Measurements from ENCODE around the gene TYW1B. TPM values are rescaled to one million over a fixed set of nuclear protein-coding genes. Genes with fewer than 3 reads are reported as not detected.
A peak's percentile ranks its signal among the peaks of the same experiment; 100 is the strongest.
"Not testable (repeated sequence)": the region's sequence is repeated elsewhere in the genome, so short reads cannot be mapped to it uniquely, and the experiment has no call there.

Gene TYW1B
- total RNA-seq, 2 donors from 2014 or later: 2.0 to 2.9 TPM

- not testable (repeated sequence) for H3K27ac Mint-ChIP-seq; H3K9me3 Mint-ChIP-seq; ATAC-seq (replicated peaks); H3K4me1 Mint-ChIP-seq; H3K27me3 Mint-ChIP-seq; H3K36me3 Mint-ChIP-seq (ENCODE audit: low read depth); H3K4me3 Mint-ChIP-seq
These were observed 37.3 kb downstream of the TYW1B start for GRCh38 chr7:72790698-72791060.

GRCh38 chr7:72790048-72790697 is 37.8 kb downstream of the TYW1B start:
- H3K9me3 Mint-ChIP-seq; ATAC-seq (replicated peaks); H3K27me3 Mint-ChIP-seq; H3K4me1 Mint-ChIP-seq; H3K4me3 Mint-ChIP-seq; H3K36me3 Mint-ChIP-seq (ENCODE audit: low read depth); H3K27ac Mint-ChIP-seq: not testable (repeated sequence)

GRCh38 chr7:72785166-72785955 is 42.6 kb downstream of the TYW1B start:
- no peaks in the 10 kb centered on the region for H3K36me3 Mint-ChIP-seq (ENCODE audit: low read depth)
- no peak overlapping the region for H3K4me3 Mint-ChIP-seq
- no peaks in the 10 kb centered on the region for H3K27me3 Mint-ChIP-seq
- ATAC-seq (replicated peaks): no peak
- no peaks in the 10 kb centered on the region for H3K4me1 Mint-ChIP-seq
- no peaks in the 10 kb centered on the region for H3K9me3 Mint-ChIP-seq
- no peak overlapping the region for H3K27ac Mint-ChIP-seq

- not testable (repeated sequence) for H3K27me3 Mint-ChIP-seq; H3K9me3 Mint-ChIP-seq; H3K4me1 Mint-ChIP-seq; H3K27ac Mint-ChIP-seq; H3K36me3 Mint-ChIP-seq (ENCODE audit: low read depth); H3K4me3 Mint-ChIP-seq; ATAC-seq (replicated peaks)
These were observed 44.2 kb downstream of the TYW1B start for GRCh38 chr7:72783601-72784370.

GRCh38 chr7:72781631-72782030 is 46.4 kb downstream of the TYW1B start:
- Mint-ChIP-seq H3K27ac (peak overlapping the region; percentile 49), H3K9me3 (no peaks in the 10 kb centered on the region), H3K27me3 (no peaks in the 10 kb centered on the region), H3K4me3 (no peak overlapping the region), H3K4me1 (no peaks in the 10 kb centered on the region), H3K36me3 (ENCODE audit: low read depth) (peaks cover 9% of the 10 kb centered on the region)
- no peak for ATAC-seq (replicated peaks)

- Mint-ChIP-seq H3K4me1 (no peaks in the 10 kb centered on the region), H3K27me3 (no peaks in the 10 kb centered on the region), H3K36me3 (ENCODE audit: low read depth) (peaks cover 10% of the 10 kb centered on the region), H3K4me3 (no peak overlapping the region), H3K27ac (peak overlapping the region; percentile 49), H3K9me3 (no peaks in the 10 kb centered on the region)
- ATAC-seq (replicated peaks): no peak
These were observed 46.8 kb downstream of the TYW1B start for GRCh38 chr7:72781161-72781560.

GRCh38 chr7:72780289-72780894 is 47.6 kb downstream of the TYW1B start:
- not testable (repeated sequence) for H3K4me3 Mint-ChIP-seq; H3K9me3 Mint-ChIP-seq; H3K27ac Mint-ChIP-seq; H3K27me3 Mint-ChIP-seq; ATAC-seq (replicated peaks); H3K4me1 Mint-ChIP-seq
- peaks cover 17% of the 10 kb centered on the region for H3K36me3 Mint-ChIP-seq (ENCODE audit: low read depth)

GRCh38 chr7:72777167-72777566 is 50.8 kb downstream of the TYW1B start:
- ATAC-seq (replicated peaks): not testable (repeated sequence)
- peaks cover 41% of the 10 kb centered on the region for H3K36me3 Mint-ChIP-seq (ENCODE audit: low read depth)

GRCh38 chr7:72772627-72773026 is 55.4 kb downstream of the TYW1B start:
- not testable (repeated sequence) for H3K27me3 Mint-ChIP-seq; H3K9me3 Mint-ChIP-seq; H3K4me1 Mint-ChIP-seq; H3K27ac Mint-ChIP-seq; ATAC-seq (replicated peaks); H3K4me3 Mint-ChIP-seq
- peaks cover 43% of the 10 kb centered on the region for H3K36me3 Mint-ChIP-seq (ENCODE audit: low read depth)

More at GRCh38 chr7:72777167-72777566, 50.8 kb downstream of the TYW1B start:
- not testable (repeated sequence) for H3K9me3 Mint-ChIP-seq, H3K4me3 Mint-ChIP-seq, H3K27me3 Mint-ChIP-seq, H3K4me1 Mint-ChIP-seq, H3K27ac Mint-ChIP-seq

GRCh38 chr7:72766994-72767393 is 61.0 kb downstream of the TYW1B start:
- H3K27ac Mint-ChIP-seq; H3K4me1 Mint-ChIP-seq; H3K27me3 Mint-ChIP-seq; H3K4me3 Mint-ChIP-seq; ATAC-seq (replicated peaks); H3K9me3 Mint-ChIP-seq: not testable (repeated sequence)
- peaks cover 14% of the 10 kb centered on the region for H3K36me3 Mint-ChIP-seq (ENCODE audit: low read depth)

- no peak overlapping the region for H3K27ac Mint-ChIP-seq
- H3K4me3 Mint-ChIP-seq: no peak overlapping the region
- no peaks in the 10 kb centered on the region for H3K27me3 Mint-ChIP-seq
- H3K9me3 Mint-ChIP-seq: no peaks in the 10 kb centered on the region
- peaks cover 7% of the 10 kb centered on the region for H3K36me3 Mint-ChIP-seq (ENCODE audit: low read depth)
- H3K4me1 Mint-ChIP-seq: no peaks in the 10 kb centered on the region
- ATAC-seq (replicated peaks): no peak
These were observed 67.4 kb downstream of the TYW1B start for GRCh38 chr7:72760602-72761001.

GRCh38 chr7:72754312-72754711 is 73.7 kb downstream of the TYW1B start:
- peaks cover 5% of the 10 kb centered on the region for H3K36me3 Mint-ChIP-seq (ENCODE audit: low read depth)
- no peak overlapping the region for H3K27ac Mint-ChIP-seq
- ATAC-seq (replicated peaks): no peak
- no peak overlapping the region for H3K4me3 Mint-ChIP-seq
- no peaks in the 10 kb centered on the region for H3K4me1 Mint-ChIP-seq
- no peaks in the 10 kb centered on the region for H3K27me3 Mint-ChIP-seq
- H3K9me3 Mint-ChIP-seq: no peaks in the 10 kb centered on the region

GRCh38 chr7:72753781-72754180 is 74.2 kb downstream of the TYW1B start:
- Mint-ChIP-seq H3K4me1 (no peaks in the 10 kb centered on the region), H3K9me3 (no peaks in the 10 kb centered on the region), H3K4me3 (no peak overlapping the region), H3K36me3 (ENCODE audit: low read depth) (peaks cover 5% of the 10 kb centered on the region), H3K27ac (no peak overlapping the region), H3K27me3 (no peaks in the 10 kb centered on the region)
- no peak for ATAC-seq (replicated peaks)

GRCh38 chr7:72753229-72753628 is 74.8 kb downstream of the TYW1B start:
- not testable (repeated sequence) for H3K4me1 Mint-ChIP-seq; ATAC-seq (replicated peaks); H3K27ac Mint-ChIP-seq; H3K36me3 Mint-ChIP-seq (ENCODE audit: low read depth); H3K27me3 Mint-ChIP-seq; H3K9me3 Mint-ChIP-seq; H3K4me3 Mint-ChIP-seq
